GM21619 (cell line): ENCODE measurements around the gene MICU2.

ENCODE experiments used
- ATAC-seq: cut with Tn5 transposase; IDR thresholded peaks from one replicate; pipeline ENCODE4 v1.9.1; 2021; ENCODE audit not compliant: unreplicated experiment

The MICU2 gene

DNA sequence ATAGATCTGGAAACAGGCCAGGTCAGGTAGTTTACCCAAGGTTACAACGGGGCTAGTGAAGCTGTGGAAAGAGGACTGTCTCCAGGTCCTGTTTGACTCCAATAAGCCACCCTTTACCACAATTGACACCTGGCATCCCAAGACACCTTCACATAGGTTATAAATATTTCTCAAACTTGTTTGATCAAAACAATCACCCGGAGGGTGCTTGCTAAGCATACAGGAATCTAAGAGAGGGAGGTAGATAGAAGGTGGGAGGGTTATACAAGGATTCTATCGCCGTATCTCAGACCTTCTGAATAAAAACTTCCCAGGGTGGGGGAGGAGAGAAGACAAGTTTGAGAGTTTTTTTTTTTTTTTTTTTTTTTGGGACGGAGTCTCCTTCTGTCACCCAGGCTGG is 55.4 kb downstream of the MICU2 start:
- no peak for ATAC-seq

- ATAC-seq = no peak
Observed at GRCh38 chr13:21546372-21546771, 57.6 kb downstream of the MICU2 start.

DNA sequence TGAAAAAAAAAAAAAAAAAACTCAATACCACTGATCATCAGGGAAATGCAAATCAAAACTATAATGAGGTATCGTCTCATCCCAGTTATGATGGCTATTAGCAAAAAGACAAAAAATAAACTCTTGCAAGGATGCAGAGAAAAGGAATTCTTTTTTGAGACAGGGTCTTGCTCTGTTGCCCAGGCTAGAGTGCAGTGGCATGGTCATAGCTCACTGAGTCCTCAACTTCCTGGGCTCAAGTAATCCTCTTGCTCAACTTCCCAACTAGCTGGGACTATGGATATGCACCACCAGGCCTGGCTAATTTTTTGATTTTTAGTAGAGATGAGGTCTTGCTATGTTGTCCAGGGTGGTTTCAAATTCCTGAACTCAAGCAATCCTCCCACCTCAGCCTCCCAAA is 59.5 kb downstream of the MICU2 start:
- ATAC-seq = no peak

DNA sequence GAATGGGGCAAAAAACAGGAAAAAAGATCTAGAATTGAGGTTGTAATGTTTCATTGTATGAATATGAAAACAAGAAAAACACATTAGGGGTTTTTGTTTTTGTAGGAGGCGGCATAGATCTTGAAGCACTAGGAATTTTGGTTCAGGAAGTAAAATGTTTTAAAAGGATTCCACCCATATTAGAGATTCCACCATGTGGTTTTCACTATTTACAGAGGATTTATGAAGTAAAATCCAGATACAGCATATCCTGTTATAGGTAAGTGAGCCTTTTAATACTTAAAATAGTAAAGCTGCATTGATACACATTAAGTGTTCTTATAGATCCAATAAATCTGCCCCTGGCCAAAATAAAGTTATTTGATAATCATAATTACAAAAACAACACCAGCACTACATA is 61.4 kb downstream of the MICU2 start:
- ATAC-seq = no peak

DNA sequence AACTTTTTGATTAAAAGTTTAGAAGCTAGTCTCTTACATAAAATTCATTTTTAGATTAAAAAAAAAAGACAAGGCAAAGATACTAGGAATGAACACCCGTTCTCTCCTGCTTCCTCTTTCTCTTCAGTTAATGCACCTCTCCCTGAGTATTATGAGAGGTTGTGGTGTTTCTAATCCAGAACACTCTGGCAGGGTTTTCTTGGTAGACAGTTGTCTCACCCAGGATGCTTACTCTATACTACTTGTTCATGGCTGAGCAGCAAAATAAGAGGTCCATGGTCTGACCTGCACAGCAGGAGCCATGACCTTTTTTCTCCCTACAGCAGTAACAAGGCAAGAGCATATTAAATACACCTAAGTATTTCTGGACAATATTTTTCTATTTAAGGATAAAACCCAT is 62.0 kb downstream of the MICU2 start:
- ATAC-seq = no peak

- no peak for ATAC-seq
Observed at GRCh38 chr13:21541271-21541670, 62.7 kb downstream of the MICU2 start.

- ATAC-seq = no peak
Observed at GRCh38 chr13:21539687-21540086, 64.3 kb downstream of the MICU2 start.

DNA sequence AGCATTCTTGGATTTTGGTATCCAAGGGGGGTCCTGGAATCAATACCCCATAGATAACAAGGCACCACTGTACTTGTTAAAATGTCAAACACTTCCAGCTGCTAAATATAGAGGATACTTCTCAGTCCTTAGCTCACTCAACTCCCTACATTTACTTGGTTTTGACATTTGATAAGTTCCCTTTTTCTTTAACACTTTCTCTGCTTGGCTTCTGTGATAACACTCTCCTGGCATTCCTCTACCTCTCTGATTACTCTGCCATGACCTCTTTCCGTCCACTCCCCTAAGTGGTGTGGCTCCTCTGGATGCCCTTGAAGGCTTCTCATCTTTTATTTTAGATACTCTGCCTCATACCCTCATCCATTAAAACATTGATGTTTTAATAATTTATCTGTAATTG is 65.2 kb downstream of the MICU2 start:
- no peak for ATAC-seq

DNA sequence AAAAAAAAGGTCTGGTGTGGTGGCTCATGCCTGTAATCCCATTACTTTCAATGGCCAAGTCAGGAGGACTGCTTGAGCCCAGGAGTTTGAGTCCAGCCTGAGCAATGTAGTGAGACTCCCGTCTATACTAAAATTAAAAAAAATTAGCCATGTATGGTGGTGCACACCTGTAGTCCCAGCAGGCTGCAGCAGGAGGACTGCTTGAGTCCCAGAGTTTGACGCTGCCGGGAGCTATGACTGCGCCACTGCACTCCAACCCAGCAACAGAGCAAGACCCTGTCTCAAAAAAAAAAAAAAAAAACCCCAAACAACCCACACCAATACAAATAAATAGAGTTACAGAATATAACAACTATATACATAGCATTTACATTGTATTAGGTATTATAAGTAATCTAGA is 65.7 kb downstream of the MICU2 start:
- ATAC-seq = no peak

GRCh38 chr13:21537105-21537504 is 66.9 kb downstream of the MICU2 start:
- ATAC-seq = no peak

GRCh38 chr13:21534760-21535159 is 69.2 kb downstream of the MICU2 start:
- no peak for ATAC-seq

GRCh38 chr13:21531455-21531854 is 72.5 kb downstream of the MICU2 start:
- no peak for ATAC-seq

GRCh38 chr13:21530656-21531055 is 73.3 kb downstream of the MICU2 start:
- no peak for ATAC-seq

DNA sequence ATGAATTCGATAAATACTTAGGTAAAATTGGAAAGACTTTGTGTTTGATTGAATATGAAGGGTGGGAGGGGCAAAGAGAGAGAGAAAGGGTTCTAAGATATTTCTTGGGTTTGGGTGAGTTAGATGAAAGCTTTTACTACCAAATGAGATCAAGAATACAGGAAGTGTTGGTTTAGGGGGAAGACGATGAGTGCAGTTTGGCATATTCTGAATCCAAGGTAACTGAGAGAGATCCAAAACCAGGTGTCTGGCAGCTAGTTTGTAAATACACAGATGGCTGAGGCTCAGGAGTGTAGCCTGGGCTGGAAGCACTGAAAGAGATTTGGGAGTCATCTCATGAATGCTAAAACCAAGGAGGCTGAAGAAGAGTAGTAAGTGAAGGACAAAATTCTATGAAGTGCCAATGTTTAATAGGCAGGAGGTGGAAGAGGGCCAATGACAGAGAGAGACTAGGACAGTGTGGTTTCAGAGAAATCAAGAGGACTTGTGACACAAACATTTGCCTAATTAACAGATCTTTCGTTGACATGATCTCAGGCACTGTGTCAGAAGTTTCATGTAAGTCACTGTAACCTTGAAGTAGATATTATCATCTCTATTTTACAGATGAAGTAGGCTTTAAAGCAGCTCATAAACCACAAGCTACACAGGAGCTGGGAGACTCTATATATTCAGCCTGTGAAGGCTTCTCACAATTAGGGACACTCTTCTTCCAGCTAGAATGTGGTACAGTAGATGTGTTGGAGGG is 74.7 kb downstream of the MICU2 start:
- no peak for ATAC-seq

DNA sequence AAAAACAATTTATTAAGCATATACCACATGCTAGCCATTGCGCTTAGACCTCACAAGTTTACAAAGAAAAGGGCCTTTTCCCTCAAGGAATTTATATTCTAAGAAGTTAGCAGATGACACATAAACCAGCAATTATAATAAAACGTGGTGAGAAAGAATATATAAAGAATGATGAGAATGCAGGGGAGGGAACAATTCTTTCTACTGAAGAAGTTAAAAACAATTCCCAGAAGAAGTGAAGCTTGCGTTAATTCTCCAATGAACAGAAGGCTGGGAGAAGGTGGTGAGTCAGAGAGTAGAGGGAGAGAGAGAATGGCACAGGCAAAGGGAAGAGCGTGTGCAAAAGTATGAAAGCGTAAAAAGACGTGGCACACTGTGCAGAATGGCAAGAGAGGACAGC is 75.4 kb downstream of the MICU2 start:
- ATAC-seq = no peak

GRCh38 chr13:21526707-21527540 is 77.0 kb downstream of the MICU2 start:
- ATAC-seq = no peak

DNA sequence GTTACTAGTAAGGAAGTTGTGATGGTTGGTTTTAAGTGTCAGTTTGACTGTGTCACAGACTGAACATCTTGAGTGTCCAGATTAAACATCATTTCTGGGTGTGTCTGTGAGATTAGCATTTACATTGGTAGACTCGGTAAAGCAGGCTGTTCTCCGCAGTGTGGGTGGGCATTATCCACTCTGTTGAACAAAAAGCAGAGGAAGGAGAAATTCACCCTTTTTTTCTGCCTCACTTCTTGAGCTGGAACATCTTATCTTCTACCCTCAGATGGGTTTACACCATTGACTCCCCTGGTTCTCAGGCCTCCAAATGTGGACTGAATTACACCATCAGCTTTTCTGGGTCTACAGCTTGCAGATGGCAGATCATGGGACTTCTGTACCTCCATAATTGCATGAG is 81.1 kb downstream of the MICU2 start:
- ATAC-seq = no peak

DNA sequence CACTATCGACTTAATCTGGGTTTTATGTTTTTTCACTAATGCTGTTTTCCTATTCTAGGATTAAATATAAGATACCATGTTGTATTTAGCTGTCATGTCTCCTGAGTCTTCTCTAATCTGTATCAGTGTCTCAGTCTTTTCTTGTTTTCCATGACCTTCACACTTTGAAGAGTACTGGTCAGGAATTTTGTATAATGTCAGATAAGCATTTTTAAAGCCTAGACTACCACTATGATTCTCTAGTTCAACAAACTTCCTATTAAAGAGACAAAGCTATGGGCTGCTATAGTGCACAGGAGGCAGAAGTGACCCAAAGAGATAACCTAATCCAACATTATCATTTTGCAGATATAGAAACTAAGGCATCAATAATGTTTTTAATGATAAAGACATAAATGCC is 81.8 kb downstream of the MICU2 start:
- ATAC-seq = no peak

- no peak for ATAC-seq
Observed at GRCh38 chr13:21518617-21519144, 85.3 kb downstream of the MICU2 start.

DNA sequence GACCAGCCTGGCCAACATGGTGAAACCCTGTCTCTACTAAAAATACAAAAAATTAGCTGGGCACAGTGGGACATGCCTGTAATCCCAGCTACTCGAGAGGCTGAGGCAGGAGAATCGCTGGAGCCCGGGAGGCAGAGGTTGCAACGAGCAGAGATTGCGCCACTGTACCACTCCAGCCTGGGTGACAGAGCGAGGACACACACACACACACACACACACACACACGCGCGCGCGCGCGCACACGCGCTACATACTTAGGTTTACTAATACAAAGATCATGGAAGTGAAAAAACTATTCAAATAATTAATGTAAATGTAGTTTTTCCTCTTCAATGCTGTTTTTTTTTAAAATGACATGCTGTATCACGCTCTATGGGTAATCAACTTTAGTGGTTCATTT is 86.4 kb downstream of the MICU2 start:
- no peak for ATAC-seq

GRCh38 chr13:21516805-21517204 is 87.2 kb downstream of the MICU2 start:
- ATAC-seq = no peak

- ATAC-seq = no peak
Observed at GRCh38 chr13:21511849-21512248, 92.1 kb downstream of the MICU2 start.
